NCI-H82 treated with DMSO at 0.1 percent for 48 hours (cell line): ENCODE results near the gene CENPX.
"Not testable (repeated sequence)": the region's sequence is repeated elsewhere in the genome, so short reads cannot be mapped to it uniquely, and the experiment has no call there.

ENCODE experiments used
- DNase-seq: peaks from one replicate; lab custom pipeline; 2025; ENCODE audit not compliant: unreplicated experiment; lab: John Stamatoyannopoulos, UW

CENPX gene

DNA sequence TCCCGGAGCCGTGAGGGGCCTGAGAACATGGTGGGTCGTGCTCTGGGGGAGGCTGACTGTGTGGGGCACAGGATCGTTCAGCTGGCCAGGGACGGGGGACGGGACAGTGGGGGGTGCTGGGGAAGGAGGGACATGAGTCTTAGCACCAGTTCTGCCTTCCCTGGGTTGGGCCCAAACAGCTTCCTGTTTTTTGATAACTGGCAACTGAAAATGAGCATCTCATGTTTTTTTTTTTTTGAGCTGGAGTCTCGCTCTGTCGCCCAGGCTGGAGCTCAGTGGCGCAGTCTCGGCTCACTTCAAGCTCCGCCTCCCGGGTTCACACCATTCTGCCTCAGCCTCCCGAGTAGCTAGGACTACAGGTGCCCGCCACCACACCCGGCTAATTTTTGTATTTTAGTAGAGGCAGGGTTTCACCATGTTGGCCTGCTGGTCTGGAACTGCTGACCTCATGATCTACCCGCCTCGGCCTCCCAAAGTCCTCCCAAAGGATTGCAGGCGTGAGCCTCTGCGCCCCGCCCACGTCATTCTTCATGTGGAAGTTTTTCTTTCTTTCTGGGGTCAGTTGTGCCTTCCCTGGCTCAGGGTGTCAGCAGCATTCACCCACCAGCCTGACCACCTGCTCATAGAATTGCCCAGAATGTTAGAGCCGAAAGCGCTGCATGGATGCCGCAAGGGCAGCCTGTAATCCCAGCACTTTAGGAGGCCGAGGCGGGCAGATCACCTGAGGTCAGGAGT is 38.9 kb downstream of the CENPX start:
- DNase-seq: no peak

- DNase-seq: no peak
These were observed 39.6 kb downstream of the CENPX start for GRCh38 chr17:81983011-81983638.

GRCh38 chr17:81981511-81981910 is 41.2 kb downstream of the CENPX start:
- not testable (repeated sequence) for DNase-seq

DNA sequence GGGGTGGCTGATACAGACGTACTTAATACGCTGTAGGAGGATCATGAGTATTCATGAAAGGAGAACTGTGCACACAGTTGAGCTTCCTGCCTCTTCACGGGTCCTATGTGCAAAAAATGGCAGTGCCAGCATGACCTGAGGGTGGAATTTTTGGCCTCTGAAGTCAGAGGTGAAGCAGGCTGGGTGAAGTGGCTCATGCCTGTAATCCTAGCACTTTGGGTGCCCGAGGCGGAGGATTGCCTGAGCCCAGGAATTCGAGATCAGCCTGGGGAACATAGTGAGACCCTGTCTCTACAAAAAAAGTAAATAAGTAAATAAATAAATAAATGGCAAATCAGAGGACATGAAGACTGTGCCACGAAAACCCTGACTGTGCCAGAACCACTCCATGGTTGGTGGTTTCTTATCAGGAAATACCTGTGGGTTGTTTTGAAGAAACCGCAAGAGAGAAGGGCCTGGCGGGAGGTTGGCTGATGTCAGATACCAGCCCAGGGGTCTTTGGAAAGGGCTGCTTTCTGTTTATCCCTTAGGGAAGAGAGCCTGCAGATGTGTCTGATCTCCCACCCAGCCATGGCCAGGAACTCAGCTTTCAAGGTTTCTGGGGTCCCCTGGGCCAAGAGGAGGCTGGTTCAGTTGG is 41.9 kb downstream of the CENPX start:
- no peak for DNase-seq

GRCh38 chr17:81980122-81980521 is 42.6 kb downstream of the CENPX start:
- DNase-seq: no peak

GRCh38 chr17:81978524-81979298 is 44.0 kb downstream of the CENPX start:
- DNase-seq: no peak

DNA sequence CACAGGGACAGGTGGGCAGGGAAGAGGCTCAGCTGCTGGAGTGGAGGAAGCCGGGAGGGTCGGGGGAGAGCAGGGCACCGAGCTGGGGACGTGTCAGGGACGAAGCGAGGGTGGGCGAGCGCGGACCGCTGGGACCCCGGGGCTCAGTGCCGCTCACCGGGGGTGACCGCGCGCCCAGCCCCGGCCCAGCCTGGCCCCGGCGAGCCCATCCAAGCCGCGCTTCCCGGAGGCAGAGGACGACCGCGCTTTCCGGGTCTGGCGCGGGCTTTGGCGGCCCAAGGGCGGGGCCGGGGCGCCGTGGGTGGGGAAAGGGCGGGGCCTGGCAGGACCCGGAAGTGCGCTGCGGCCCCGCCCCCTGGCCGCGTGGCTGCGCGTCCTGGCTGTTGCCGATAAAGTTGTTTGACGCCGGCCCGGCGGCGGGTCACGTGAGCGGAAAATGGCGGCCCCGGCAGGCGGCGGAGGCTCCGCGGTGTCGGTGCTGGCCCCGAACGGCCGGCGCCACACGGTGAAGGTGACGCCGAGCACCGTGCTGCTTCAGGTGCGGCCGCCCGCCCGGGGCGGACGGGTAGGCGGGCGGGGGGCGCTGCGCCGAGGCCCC is 45.4 kb downstream of the CENPX start, which contains the start of gene ASPSCR1:
Gene ASPSCR1, plus strand, starts transcription at position 419 of the 598 bp plus-strand sequence. Its CDS starts 18 bp downstream, at position 437.
- DNase-seq: peak; percentile 64

DNA sequence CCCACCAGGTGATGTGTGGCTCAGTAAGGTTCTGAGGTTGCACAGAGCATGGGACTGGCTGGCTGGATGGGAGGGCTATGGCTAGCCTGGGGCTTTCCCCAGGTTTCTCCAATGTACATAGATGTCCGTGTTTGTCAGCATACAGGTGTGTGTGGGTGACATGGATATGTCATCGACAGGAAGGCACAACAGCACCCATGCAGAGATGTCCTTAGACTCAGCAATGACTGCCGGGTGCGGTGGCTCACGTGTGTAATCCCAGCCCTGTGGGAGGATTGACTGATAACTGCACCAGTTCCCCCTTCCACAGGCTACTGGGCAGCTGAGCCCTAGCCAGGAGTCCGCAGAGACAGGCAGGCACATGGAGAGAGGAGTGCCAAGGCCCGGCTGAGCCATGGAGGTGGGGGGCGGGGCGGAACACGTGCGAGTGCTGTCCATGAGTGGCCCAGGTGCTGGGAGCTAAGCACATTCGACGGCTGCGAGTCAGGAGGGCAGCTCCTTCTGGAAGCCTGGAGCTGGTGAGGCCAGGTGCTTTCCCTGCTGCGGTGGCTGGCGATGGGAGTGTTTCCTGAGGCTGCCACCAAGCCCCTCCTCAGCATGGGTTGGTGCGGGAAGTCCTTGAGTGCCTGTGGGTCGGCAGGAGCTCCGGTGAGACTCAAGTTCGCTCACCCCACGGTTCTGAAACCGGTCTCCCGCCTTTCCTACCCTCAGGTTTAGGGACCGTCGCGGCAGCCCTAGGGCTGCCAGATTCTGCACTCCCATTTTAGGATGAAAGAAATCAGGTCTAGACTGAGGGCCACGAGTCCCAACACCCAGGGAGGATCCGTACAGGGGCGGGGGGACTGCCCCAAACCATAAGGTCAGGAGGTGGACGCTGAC is 46.1 kb downstream of the CENPX start:
- DNase-seq: no peak

GRCh38 chr17:81973432-81973831 is 49.2 kb downstream of the CENPX start:
- DNase-seq: no peak

GRCh38 chr17:81968850-81969812 is 53.5 kb downstream of the CENPX start:
- no peak for DNase-seq
